Measurements from ENCODE around the gene RTP3.

RTP3 gene

DNA sequence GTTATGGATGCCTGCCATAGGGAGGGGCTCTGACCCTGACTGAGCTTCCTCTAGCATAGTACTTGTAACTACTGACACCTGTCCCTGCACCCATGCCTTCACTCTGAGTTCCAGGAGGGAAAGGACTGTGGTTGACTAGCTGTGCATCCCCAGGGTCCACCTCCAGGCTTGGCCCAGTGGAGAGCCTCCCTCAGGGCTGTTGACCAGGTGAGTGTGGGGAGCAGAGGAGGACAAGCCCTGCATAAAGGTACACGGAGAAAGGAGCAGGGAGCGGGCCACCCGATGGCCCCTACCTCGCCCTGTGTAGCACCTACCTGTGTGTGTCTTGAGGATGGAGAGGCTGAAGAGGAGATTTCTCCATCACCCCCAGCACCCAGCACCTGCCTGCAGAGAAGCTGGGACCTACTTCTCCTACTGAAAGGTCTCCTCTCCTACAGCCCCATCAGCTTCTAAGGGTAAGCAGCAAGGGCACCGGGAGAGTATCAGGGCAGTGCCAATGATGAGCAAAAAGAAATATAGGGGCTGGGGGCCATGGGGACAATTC is 26.3 kb upstream of the RTP3 start:
- no peak for TF ChIP-seq CTCF (IDR thresholded peaks at IDR 0.05; ENCODE audit: low read depth, low read length, missing control alignments)
- no peak overlapping the region for H3K4me3 ChIP-seq (ENCODE audit: low read depth, low read length)
- H3K36me3 ChIP-seq (replicated peaks) = no peaks in the 10 kb centered on the region
- no peak overlapping the region for H3K27ac ChIP-seq
- peaks cover 22% of the 10 kb centered on the region for H3K27me3 ChIP-seq (replicated peaks)
- in situ Hi-C loops (cut with HindIII; ENCODE audit: low pct_ligation_motif_present, low sequenced_read_pairs) = no loop called here
- no peak for DNase-seq

GRCh38 chr3:46472736-46473135 is 25.0 kb upstream of the RTP3 start:
- Histone ChIP-seq H3K36me3 (replicated peaks) (no peaks in the 10 kb centered on the region), H3K4me3 (ENCODE audit: low read depth, low read length) (no peak overlapping the region), H3K27me3 (replicated peaks) (peaks cover 20% of the 10 kb centered on the region), H3K27ac (no peak overlapping the region)
- in situ Hi-C loops (cut with HindIII; ENCODE audit: low pct_ligation_motif_present, low sequenced_read_pairs) = no loop called here
- TF ChIP-seq CTCF (IDR thresholded peaks at IDR 0.05; ENCODE audit: low read depth, low read length, missing control alignments) = no peak
- no peak for DNase-seq

GRCh38 chr3:46477145-46477544 is 20.6 kb upstream of the RTP3 start:
- H3K27ac ChIP-seq = no peak overlapping the region
- H3K36me3 ChIP-seq (replicated peaks) = no peaks in the 10 kb centered on the region
- in situ Hi-C loops (cut with HindIII; ENCODE audit: low pct_ligation_motif_present, low sequenced_read_pairs) = loop anchor here (25.0 kb wide), 1 partner anchor 160 kb away; no protein-coding TSS in a partner anchor
- no peak for TF ChIP-seq CTCF (IDR thresholded peaks at IDR 0.05; ENCODE audit: low read depth, low read length, missing control alignments)
- H3K27me3 ChIP-seq (replicated peaks) = peaks cover 6% of the 10 kb centered on the region
- DNase-seq = no peak
- no peak overlapping the region for H3K4me3 ChIP-seq (ENCODE audit: low read depth, low read length)

GRCh38 chr3:46477756-46478155 is 20.0 kb upstream of the RTP3 start:
- TF ChIP-seq CTCF (IDR thresholded peaks at IDR 0.05; ENCODE audit: low read depth, low read length, missing control alignments) = no peak
- in situ Hi-C loops (cut with HindIII; ENCODE audit: low pct_ligation_motif_present, low sequenced_read_pairs) = loop anchor here (25.0 kb wide), 1 partner anchor 160 kb away; no protein-coding TSS in a partner anchor
- H3K27ac ChIP-seq = no peak overlapping the region

DNA sequence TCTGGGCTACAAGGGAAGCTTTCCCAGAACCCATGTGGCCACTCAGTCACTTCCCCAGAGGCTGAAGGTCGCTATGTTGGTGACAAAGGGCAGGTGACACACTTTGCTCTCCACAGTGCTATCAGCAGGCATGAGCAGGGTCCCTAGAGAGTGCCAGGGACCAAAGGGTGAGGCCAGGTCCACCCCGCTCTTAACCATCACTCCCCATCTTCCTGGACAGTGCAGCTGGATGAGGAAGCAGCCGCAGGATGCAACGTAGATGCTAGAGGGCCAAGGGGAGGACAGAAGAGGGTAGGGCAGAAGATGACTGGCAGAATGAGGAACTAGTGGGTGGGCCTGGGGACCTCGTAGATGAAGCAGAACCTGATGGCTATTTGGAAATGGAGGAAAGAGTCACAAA is 19.4 kb upstream of the RTP3 start:
- H3K27ac ChIP-seq = no peak overlapping the region
- H3K4me3 ChIP-seq (ENCODE audit: low read depth, low read length) = no peak overlapping the region
- in situ Hi-C loops (cut with HindIII; ENCODE audit: low pct_ligation_motif_present, low sequenced_read_pairs) = loop anchor here (25.0 kb wide), 1 partner anchor 159 kb away; no protein-coding TSS in a partner anchor
- no peak for TF ChIP-seq CTCF (IDR thresholded peaks at IDR 0.05; ENCODE audit: low read depth, low read length, missing control alignments)
- H3K36me3 ChIP-seq (replicated peaks) = no peaks in the 10 kb centered on the region
- no peak for DNase-seq
- peaks cover 2% of the 10 kb centered on the region for H3K27me3 ChIP-seq (replicated peaks)

More at GRCh38 chr3:46477756-46478155, 20.0 kb upstream of the RTP3 start:
- H3K36me3 ChIP-seq (replicated peaks) = no peaks in the 10 kb centered on the region
- DNase-seq = no peak
- peaks cover 4% of the 10 kb centered on the region for H3K27me3 ChIP-seq (replicated peaks)
- no peak overlapping the region for H3K4me3 ChIP-seq (ENCODE audit: low read depth, low read length)

- Histone ChIP-seq H3K27me3 (replicated peaks) (peaks cover 2% of the 10 kb centered on the region), H3K27ac (no peak overlapping the region), H3K4me3 (ENCODE audit: low read depth, low read length) (no peak overlapping the region), H3K36me3 (replicated peaks) (no peaks in the 10 kb centered on the region)
- in situ Hi-C loops (cut with HindIII; ENCODE audit: low pct_ligation_motif_present, low sequenced_read_pairs) = loop anchor here (25.0 kb wide), 1 partner anchor 158 kb away; no protein-coding TSS in a partner anchor
- TF ChIP-seq CTCF (IDR thresholded peaks at IDR 0.05; ENCODE audit: low read depth, low read length, missing control alignments) = no peak
- DNase-seq = no peak
These were observed 18.8 kb upstream of the RTP3 start for GRCh38 chr3:46479021-46479420.

Measured in brain microvascular endothelial cell (primary cell).